K562 (cell line): Measurements from ENCODE around the gene MMP24OS. TPM values are rescaled to one million over a fixed set of nuclear protein-coding genes. Genes with fewer than 3 reads are reported as not detected.
A peak's percentile ranks its signal among the peaks of the same experiment; 100 is the strongest.

ENCODE experiments used
- ATAC-seq: fragments of 200-7000 bp; cut with Tn5 transposase; 3 replicates; pipeline ENCODE4 v1.9.1; 2020; ENCODE audit warnings: moderate library complexity
- BruUV-seq: library from RNA; stranded (reverse); fragments of 400-500 nt; replicated peaks from 2 replicates; lab custom pipeline; 2021; lab: Mats Ljungman, UMichigan
- CTCF ChIA-PET: fragments of 300-600 bp; formaldehyde crosslinking; extraction: SDS; loops from one replicate; lab custom pipeline; 2021; ENCODE audit warnings: low intra/inter-chr PET ratio; lab: Yijun Ruan, JAX
- POLR2A ChIA-PET: fragments of 300-600, 350-650 bp; sonication (Branson Sonifier 250); formaldehyde crosslinking; extraction: SDS; loops from one replicate; lab custom pipeline; 2021; ENCODE audit warnings: antibody characterized with exemption, inconsistent platforms; lab: Yijun Ruan, JAX
- DNase-seq, 4 experiments: peaks; one replicate each; pipeline versions ENCODE4 v3.0.0 to v3.0.0-alpha.2; 2011 to 2018; ENCODE audit warnings: low spot score in 3 of 4, mixed read lengths in 3 of 4; ENCODE audit errors: extremely low read depth in 1 of 4
- FAIRE-seq: peaks from 2 replicates; lab custom pipeline; 2011; peaks lifted over from hg19 to GRCh38; lab: Jason Lieb, UNC
- H2AFZ ChIP-seq: 2 replicates; pipeline ENCODE4 v1.6.0; 2011; ENCODE audit warnings: low read depth, low read length, control low read depth, inconsistent platforms
- H3K27ac ChIP-seq: fragments of 200-600 bp; 3 replicates; pipeline ENCODE4 v1.8.0; 2011; ENCODE audit warnings: low read depth, mild to moderate bottlenecking, control low read depth, inconsistent platforms, low read length, moderate library complexity, mixed read lengths; ENCODE audit errors: extremely low read depth
- H3K27me3 ChIP-seq, 2 experiments: fragments of 300-600 bp in 1 of 2; 2 replicates in 1 of 2; 3 replicates in 1 of 2; pipeline versions ENCODE4 v1.6.0 to v1.8.0; 2011; ENCODE audit warnings: inconsistent platforms in 2 of 2, low read length in 2 of 2, mild to moderate bottlenecking in 1 of 2, mixed read lengths in 1 of 2, moderate library complexity in 1 of 2; ENCODE audit not compliant: control insufficient read depth in 2 of 2, insufficient read depth in 2 of 2
- H3K36me3 ChIP-seq: fragments of 300-600 bp; 3 replicates; pipeline ENCODE4 v1.8.0; 2011; ENCODE audit warnings: mild to moderate bottlenecking, low read length, inconsistent platforms; ENCODE audit not compliant: control insufficient read depth, insufficient read depth
- H3K4me1 ChIP-seq, 2 experiments: fragments of 200-600 bp in 1 of 2; replicated peaks in 1 of 2; 2 replicates in 1 of 2; 3 replicates in 1 of 2; pipeline versions ENCODE4 v1.5.1 to v1.8.0; 2011; ENCODE audit warnings: inconsistent platforms in 2 of 2, low read length in 2 of 2, mild to moderate bottlenecking in 1 of 2, mixed read lengths in 1 of 2, moderate library complexity in 1 of 2; ENCODE audit not compliant: control insufficient read depth in 2 of 2, insufficient read depth in 2 of 2
- H3K4me2 ChIP-seq: 2 replicates; pipeline ENCODE4 v1.6.1; 2011; ENCODE audit warnings: low read length, control low read depth, inconsistent platforms, mixed read lengths; ENCODE audit not compliant: insufficient read depth
- H3K4me3 ChIP-seq: fragments of 200-600 bp; sonication (generic), shearing (Covaris generic); 2 replicates; pipeline ENCODE4 v1.5.1; 2016; ENCODE audit warnings: control low read depth, inconsistent platforms
- H3K79me2 ChIP-seq: fragments of 200-600 bp; 3 replicates; pipeline ENCODE4 v1.8.0; 2011; ENCODE audit warnings: low read length, inconsistent platforms; ENCODE audit not compliant: control insufficient read depth, insufficient read depth
- H3K9ac ChIP-seq, 2 experiments: 2 replicates each; pipeline versions ENCODE4 v1.6.0 to v1.6.1; 2011; ENCODE audit warnings: low read depth in 2 of 2, low read length in 2 of 2, control low read depth in 1 of 2, inconsistent platforms in 1 of 2, mild to moderate bottlenecking in 1 of 2, mixed read lengths in 1 of 2; ENCODE audit not compliant: insufficient read depth in 1 of 2
- H3K9me1 ChIP-seq: one replicate; pipeline ENCODE4 v1.6.0; 2011; ENCODE audit warnings: inconsistent platforms, mild to moderate bottlenecking, low read length, moderate library complexity; ENCODE audit not compliant: control insufficient read depth, insufficient read depth
- H3K9me3 ChIP-seq: replicated peaks from 2 replicates; pipeline ENCODE4 v1.5.1; 2011; ENCODE audit warnings: low read depth, low read length, inconsistent platforms; ENCODE audit not compliant: control insufficient read depth, insufficient read depth
- H4K20me1 ChIP-seq: replicated peaks from 2 replicates; pipeline ENCODE4 v1.6.1; 2011; ENCODE audit warnings: low read length, inconsistent platforms, mixed read lengths; ENCODE audit not compliant: control insufficient read depth, insufficient read depth
- MAZ ChIP-seq, 2 experiments: fragments of 450-650 bp in 1 of 2; sonication (generic) in 1 of 2; formaldehyde crosslinking; IDR thresholded peaks in 1 of 2; conservative IDR thresholded peaks in 1 of 2; 2 replicates each; pipeline versions ENCODE4 v1.4.0 to v1.5.0; 2020; ENCODE audit warnings: mild to moderate bottlenecking in 1 of 2, missing genetic modification reagents in 1 of 2
- POLR2G ChIP-seq: fragments of 200-400 bp; formaldehyde crosslinking; IDR thresholded peaks from 2 replicates; pipeline ENCODE4 v1.6.1; 2017; ENCODE audit warnings: low read depth, mild to moderate bottlenecking, antibody characterized with exemption, low read length, moderate library complexity
- TRIM24 ChIP-seq, 2 experiments: fragments of 450-650 bp; IDR thresholded peaks; 2 replicates each; pipeline ENCODE4 v1.6.1; 2016
- WGBS: fragments of 100-300 bp; shearing (Covaris generic); methylation state at CpG from one replicate; pipeline ENCODE4 v1.1.6; 2016; ENCODE audit warnings: low coverage, mixed read lengths; ENCODE audit not compliant: insufficient coverage; ENCODE audit errors: missing lambda C conversion rate; 5-methylcytosine and 5-hydroxymethylcytosine counted together
- in situ Hi-C: fragments of 300-500 bp; cut with MboI; formaldehyde crosslinking; loops from 4 replicates; pipeline ENCODE4 v1.15.0; 2018; ENCODE audit warnings: inconsistent platforms, mixed read lengths
- intact Hi-C: fragments of 100-400 bp; cut with micrococcal nuclease; formaldehyde crosslinking; loops from 2 replicates; pipeline ENCODE4 v1.14.2; 2022
- polyA plus RNA-seq, 8 experiments: library from polyadenylated mRNA; depleted of rRNA in 4 of 8; stranded (reverse) in 5 of 8; unstranded in 3 of 8; fragments of >200 nt; fragmentation: Nextera tagmentation in 2 of 8; fragmentation: Illumina TruSeq in 1 of 8; extraction: Ambion mirVana in 2 of 8; extraction: Trizol in 1 of 8; gene quantifications; 2 replicates each; pipeline versions ENCODE4 v1.2.1 to v1.2.3, GENCODE V29; 2011 to 2014; ENCODE audit warnings: inconsistent platforms in 1 of 8, missing spikeins in 1 of 8
- total RNA-seq, 7 experiments: library from RNA; depleted of rRNA in 6 of 7; stranded (reverse); fragments of >200 nt in 6 of 7; fragmentation: Illumina TruSeq in 2 of 7; extraction: Trizol in 2 of 7; gene quantifications; 2 replicates each; pipeline versions ENCODE4 v1.2.1 to v1.2.3, GENCODE V29; 2011 to 2021; ENCODE audit warnings: low replicate concordance in 1 of 7
- TF ChIP-seq, protein P1 (sequence below): fragments of 250-450 bp; sonication (Bioruptor Pico); IDR thresholded peaks from 2 replicates; pipeline ENCODE4 v1.8.0; 2022; ENCODE audit warnings: inconsistent platforms

Gene MMP24OS
- total and polyA plus RNA-seq, 9 of the 15 experiments (the other 6 are each of a cell fraction or from before 2014, with no cell fraction given) = 0.92 to 41.5 (median 11.4) TPM

GRCh38 chr20:35274172-35275092, 3.5 kb downstream of the MMP24OS start:
- no TSS peak for BruUV-seq
- POLR2A ChIA-PET = interaction anchor here (0.8 kb wide), 1 partner anchor 12 kb away, joined by 3 read pairs; no protein-coding TSS in a partner anchor
- H3K27me3 ChIP-seq = no peaks in the 10 kb centered on the region

More at GRCh38 chr20:35274172-35275092, 3.5 kb downstream of the MMP24OS start:
- Histone ChIP-seq H3K4me2 (no peak overlapping the region), H3K36me3 (peaks cover 40% of the 10 kb centered on the region; the same call in 2 of the 3 replicates), H3K9me3 (no peaks in the 10 kb centered on the region), H2AFZ (no peak overlapping the region), H3K79me2 (peaks cover 15% of the 10 kb centered on the region), H3K9ac (peak overlapping the region in 1 of 2 experiments; percentile 54; a peak in 1 of 4 replicates), H3K4me3 (no peak overlapping the region), H3K27ac (no peak overlapping the region), H3K9me1 (no peaks in the 10 kb centered on the region), H4K20me1 (no peaks in the 10 kb centered on the region), H3K4me1 (peaks cover 16 to 57% of the 10 kb centered on the region in 2 experiments; a peak in 4 of 5 replicates)
- 84% methylated on average over 24 of the region's 24 CpGs for WGBS
- DNase-seq (no peak), ATAC-seq (no peak), FAIRE-seq (no peak)
- in situ Hi-C loops (no loop called here), intact Hi-C loops (no loop called here)
- no peak for TF ChIP-seq MAZ (CRISPR knock-in tag; conservative IDR thresholded peaks at IDR 0.05 in 1 of 2, IDR thresholded peaks at IDR 0.05 in 1 of 2)
- TF ChIP-seq, protein P1, sequence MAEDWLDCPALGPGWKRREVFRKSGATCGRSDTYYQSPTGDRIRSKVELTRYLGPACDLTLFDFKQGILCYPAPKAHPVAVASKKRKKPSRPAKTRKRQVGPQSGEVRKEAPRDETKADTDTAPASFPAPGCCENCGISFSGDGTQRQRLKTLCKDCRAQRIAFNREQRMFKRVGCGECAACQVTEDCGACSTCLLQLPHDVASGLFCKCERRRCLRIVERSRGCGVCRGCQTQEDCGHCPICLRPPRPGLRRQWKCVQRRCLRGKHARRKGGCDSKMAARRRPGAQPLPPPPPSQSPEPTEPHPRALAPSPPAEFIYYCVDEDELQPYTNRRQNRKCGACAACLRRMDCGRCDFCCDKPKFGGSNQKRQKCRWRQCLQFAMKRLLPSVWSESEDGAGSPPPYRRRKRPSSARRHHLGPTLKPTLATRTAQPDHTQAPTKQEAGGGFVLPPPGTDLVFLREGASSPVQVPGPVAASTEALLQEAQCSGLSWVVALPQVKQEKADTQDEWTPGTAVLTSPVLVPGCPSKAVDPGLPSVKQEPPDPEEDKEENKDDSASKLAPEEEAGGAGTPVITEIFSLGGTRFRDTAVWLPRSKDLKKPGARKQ (CRISPR knock-in tag) = no peak
- peak; percentile 49; the same call in 1 of the 2 replicates for TF ChIP-seq POLR2G
- TF ChIP-seq TRIM24 (IDR thresholded peaks at IDR 0.05) = no peak
- CTCF ChIA-PET = no interaction called here
